GM12892 (cell line): ENCODE results near the gene NOSIP.

Source experiments
- POLR2A ChIP-seq: IDR thresholded peaks from 2 replicates; pipeline ENCODE4 v1.6.1; 2011; ENCODE audit warnings: low read depth, low read length, control low read depth
- POLR2AphosphoS5 ChIP-seq: IDR thresholded peaks from 2 replicates; pipeline ENCODE4 v1.6.1; 2011; ENCODE audit warnings: low read depth, low read length, control low read depth
- TAF1 ChIP-seq: IDR thresholded peaks from 2 replicates; pipeline ENCODE4 v1.6.1; 2011; ENCODE audit warnings: low read depth, mild to moderate bottlenecking, control low read depth, low read length, borderline replicate concordance

DNA sequence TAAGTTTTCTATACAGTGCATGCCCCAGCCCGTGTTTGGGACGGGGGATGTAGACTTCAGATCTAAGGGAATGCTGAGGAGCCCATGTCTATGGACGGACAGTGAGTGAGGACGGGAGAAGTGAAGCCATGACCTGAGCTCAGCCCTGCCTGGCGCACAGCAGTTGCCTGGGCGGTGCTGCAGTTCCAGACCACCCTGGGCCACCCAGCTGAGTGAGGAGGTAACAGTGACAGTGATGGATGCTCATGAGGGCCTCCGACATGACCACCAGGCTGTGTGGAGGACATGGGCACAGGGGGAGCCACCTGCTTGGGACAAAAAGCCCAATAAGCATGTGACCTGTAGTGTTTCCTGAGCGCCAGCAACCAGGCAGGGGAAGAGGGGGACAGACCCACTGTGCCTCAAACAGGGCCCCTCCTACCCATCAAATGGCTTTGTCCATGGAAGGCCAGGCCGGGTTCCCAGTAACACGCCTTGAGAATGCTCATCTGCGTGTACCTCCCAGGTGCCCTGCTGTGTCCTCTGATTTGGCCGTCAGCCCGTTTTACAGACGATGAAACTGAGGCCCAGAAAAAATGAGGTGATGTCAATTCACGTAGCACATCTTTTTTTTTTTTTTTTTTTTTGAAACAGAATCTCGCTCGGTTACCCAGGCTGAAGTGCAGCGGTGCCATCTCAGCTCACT, 22.6 kb downstream of the NOSIP start:
- TF ChIP-seq POLR2A (no peak), POLR2AphosphoS5 (no peak), TAF1 (no peak)
